HepG2 (cell line): ENCODE data around the gene NRAS. TPM values are rescaled to one million over a fixed set of nuclear protein-coding genes. Genes with fewer than 3 reads are reported as not detected.

Source experiments
- ATAC-seq: fragments of 200-7000 bp; cut with Tn5 transposase; 3 replicates; pipeline ENCODE4 v1.9.1; 2020; ENCODE audit warnings: mild to moderate bottlenecking, moderate library complexity
- BruUV-seq: library from RNA; stranded (reverse); fragments of 400-500 nt; replicated peaks from 2 replicates; lab custom pipeline; 2021; lab: Mats Ljungman, UMichigan
- CTCF ChIA-PET: fragments of 300-600 bp; formaldehyde crosslinking; extraction: SDS; loops from one replicate; lab custom pipeline; 2021; ENCODE audit warnings: low total read pairs, inconsistent platforms, low intra/inter-chr PET ratio; lab: Yijun Ruan, JAX
- POLR2A ChIA-PET: fragments of 350-600 bp; sonication (Branson Sonifier 250); formaldehyde crosslinking; loops from one replicate; lab custom pipeline; 2020; ENCODE audit warnings: antibody characterized with exemption, inconsistent platforms; lab: Yijun Ruan, JAX
- DNase-seq: peaks from one replicate; pipeline ENCODE4 v3.0.0-alpha.2; 2015; ENCODE audit warnings: low spot score
- FAIRE-seq: peaks from 3 replicates; lab custom pipeline; 2011; peaks lifted over from hg19 to GRCh38; lab: Jason Lieb, UNC
- H2AFZ ChIP-seq: one replicate; pipeline ENCODE4 v1.6.1; 2011; ENCODE audit warnings: low read length, inconsistent platforms
- H3K27ac ChIP-seq: fragments of 300-600 bp; 3 replicates; pipeline ENCODE4 v1.8.0; 2011; ENCODE audit warnings: mixed run types, mild to moderate bottlenecking, mixed read lengths, low read length, inconsistent platforms; ENCODE audit not compliant: insufficient read depth; ENCODE audit errors: extremely low read length
- H3K27me3 ChIP-seq, 2 experiments: fragments of 200-600 bp in 1 of 2; 2 replicates in 1 of 2; 3 replicates in 1 of 2; pipeline versions ENCODE4 v1.6.0 to v1.8.0; 2011; ENCODE audit warnings: low read length in 2 of 2, mild to moderate bottlenecking in 2 of 2, moderate library complexity in 2 of 2, inconsistent platforms in 1 of 2; ENCODE audit not compliant: insufficient read depth in 2 of 2, control insufficient read depth in 1 of 2
- H3K36me3 ChIP-seq, 2 experiments: fragments of 200-600 bp in 1 of 2; replicated peaks in 1 of 2; 2 replicates in 1 of 2; 3 replicates in 1 of 2; pipeline versions ENCODE4 v1.5.1 to v1.8.0; 2011; ENCODE audit warnings: low read length in 2 of 2, inconsistent platforms in 1 of 2; ENCODE audit not compliant: insufficient read depth in 2 of 2, control insufficient read depth in 1 of 2
- H3K4me1 ChIP-seq: 2 replicates; pipeline ENCODE4 v1.5.1; 2012; ENCODE audit warnings: low read length, inconsistent platforms; ENCODE audit not compliant: insufficient read depth
- H3K4me2 ChIP-seq: 2 replicates; pipeline ENCODE4 v1.6.0; 2011; ENCODE audit warnings: low read depth, low read length, inconsistent platforms
- H3K4me3 ChIP-seq, 3 experiments: fragments of 200-600 bp in 1 of 3; sonication (generic), shearing (Covaris generic) in 1 of 3; replicated peaks in 1 of 3; 2 replicates each; pipeline ENCODE4 v1.5.1; 2011 to 2016; ENCODE audit warnings: low read length in 3 of 3, inconsistent platforms in 2 of 3, low read depth in 2 of 3, mild to moderate bottlenecking in 2 of 3, control low read depth in 1 of 3, mixed read lengths in 1 of 3; ENCODE audit not compliant: insufficient read depth in 1 of 3
- H3K79me2 ChIP-seq: one replicate; pipeline ENCODE4 v1.6.1; 2011; ENCODE audit warnings: low read length, inconsistent platforms; ENCODE audit not compliant: insufficient read depth
- H3K9ac ChIP-seq: 2 replicates; pipeline ENCODE4 v1.6.0; 2011; ENCODE audit warnings: mild to moderate bottlenecking, low read depth, low read length, inconsistent platforms; ENCODE audit not compliant: insufficient read depth
- H3K9me3 ChIP-seq: 2 replicates; pipeline ENCODE4 v1.5.1; 2012; ENCODE audit warnings: mild to moderate bottlenecking, low read length
- H4K20me1 ChIP-seq: 2 replicates; pipeline ENCODE4 v1.6.0; 2011; ENCODE audit warnings: inconsistent platforms, mild to moderate bottlenecking, low read length, moderate library complexity; ENCODE audit not compliant: insufficient read depth
- FOXA3 ChIP-seq: IDR thresholded peaks from 2 replicates; pipeline ENCODE4 v1.6.1; 2016; ENCODE audit warnings: missing genetic modification reagents, missing compliant biosample characterization
- FOXK1 ChIP-seq: sonication (generic); formaldehyde crosslinking; IDR thresholded peaks from 2 replicates; pipeline ENCODE4 v1.4.0; 2020; ENCODE audit warnings: low read depth, missing genetic modification reagents, borderline replicate concordance
- HOXD1 ChIP-seq: sonication (generic); formaldehyde crosslinking; IDR thresholded peaks from 2 replicates; pipeline ENCODE4 v1.5.0; 2020; ENCODE audit warnings: missing genetic modification reagents
- MED13 ChIP-seq: sonication (generic); formaldehyde crosslinking; IDR thresholded peaks from 2 replicates; pipeline ENCODE4 v1.5.0; 2020; ENCODE audit warnings: missing genetic modification reagents
- MEIS1 ChIP-seq: sonication (generic); formaldehyde crosslinking; IDR thresholded peaks from 2 replicates; pipeline ENCODE4 v1.9.0; 2021; ENCODE audit warnings: mild to moderate bottlenecking, missing genetic modification reagents, moderate library complexity, borderline replicate concordance
- NONO ChIP-seq, 2 experiments: fragments of 450-650 bp in 1 of 2; sonication (generic) in 1 of 2; formaldehyde crosslinking in 1 of 2; IDR thresholded peaks in 1 of 2; conservative IDR thresholded peaks in 1 of 2; 2 replicates each; pipeline versions ENCODE4 v1.6.1 to v1.8.0; 2017 to 2022; ENCODE audit warnings: mild to moderate bottlenecking in 1 of 2, missing genetic modification reagents in 1 of 2, moderate library complexity in 1 of 2
- PLRG1 ChIP-seq: fragments of 450-650 bp; conservative IDR thresholded peaks from 2 replicates; pipeline ENCODE4 v1.6.1; 2016
- TEAD3 ChIP-seq: optimal IDR thresholded peaks from 2 replicates; pipeline ENCODE3; 2016; ENCODE audit warnings: borderline replicate concordance
- U2AF2 ChIP-seq: fragments of 200-400 bp; formaldehyde crosslinking; IDR thresholded peaks from 2 replicates; pipeline ENCODE4 v1.6.1; 2017; ENCODE audit warnings: low read depth, mild to moderate bottlenecking, low read length
- XRCC5 ChIP-seq: fragments of 200-400 bp; formaldehyde crosslinking; optimal IDR thresholded peaks from 2 replicates; pipeline ENCODE3; 2017; ENCODE audit warnings: mild to moderate bottlenecking, low read length
- ZBTB3 ChIP-seq: sonication (generic); formaldehyde crosslinking; IDR thresholded peaks from 2 replicates; pipeline ENCODE4 v1.4.0; 2020; ENCODE audit warnings: low read depth, mild to moderate bottlenecking, moderate library complexity, missing genetic modification reagents, borderline replicate concordance
- ZBTB40 ChIP-seq, 2 experiments: fragments of 450-650 bp in 1 of 2; sonication (generic) in 1 of 2; formaldehyde crosslinking in 1 of 2; IDR thresholded peaks; 2 replicates each; pipeline versions ENCODE4 v1.6.1 to v1.8.0; 2016 to 2022; ENCODE audit warnings: antibody characterized with exemption in 1 of 2, mild to moderate bottlenecking in 1 of 2, missing genetic modification reagents in 1 of 2
- ZNF331 ChIP-seq: sonication (generic); formaldehyde crosslinking; IDR thresholded peaks from 2 replicates; pipeline ENCODE4 v1.4.0; 2020; ENCODE audit warnings: missing genetic modification reagents
- WGBS: methylation state at CpG from one replicate; pipeline ENCODE4 v1.1.6; 2017; ENCODE audit warnings: low lambda C conversion rate; 5-methylcytosine and 5-hydroxymethylcytosine counted together
- in situ Hi-C: cut with HindIII; loops from 2 replicates; pipeline ENCODE4 v1.10.0; 2017; ENCODE audit warnings: low pct_unique_long_range_greater_than_20kb; ENCODE audit not compliant: extremely low pct_ligation_motif_present
- intact Hi-C: fragments of 100-400 bp; cut with micrococcal nuclease; formaldehyde crosslinking; loops from one replicate; pipeline ENCODE4 v1.10.0; 2022; ENCODE audit not compliant: unreplicated experiment
- polyA plus RNA-seq, 8 experiments: library from polyadenylated mRNA; depleted of rRNA in 3 of 8; stranded (reverse) in 7 of 8; unstranded in 1 of 8; fragments of >200 nt; fragmentation: Illumina TruSeq in 4 of 8; extraction: Trizol in 4 of 8; gene quantifications; 2 replicates each; pipeline versions ENCODE4 v1.2.1 to v1.2.3, GENCODE V29; 2011 to 2016; ENCODE audit warnings: low read depth in 4 of 8, missing spikeins in 1 of 8, mixed read lengths in 1 of 8; ENCODE audit not compliant: insufficient read depth in 1 of 8
- total RNA-seq, 5 experiments: library from RNA; depleted of rRNA; stranded (reverse); fragments of >200 nt; fragmentation: Illumina TruSeq; extraction: Trizol; gene quantifications; 2 replicates each; pipeline ENCODE4 v1.2.3, GENCODE V29; 2016; ENCODE audit warnings: low read depth in 1 of 5
- TF ChIP-seq, protein P1 (sequence below): sonication (generic); formaldehyde crosslinking; IDR thresholded peaks from 2 replicates; pipeline ENCODE4 v1.4.0; 2020; ENCODE audit warnings: mild to moderate bottlenecking, missing genetic modification reagents
- TF ChIP-seq, protein P2 (sequence below): sonication (generic); formaldehyde crosslinking; IDR thresholded peaks from 2 replicates; pipeline ENCODE4 v1.4.0; 2020; ENCODE audit warnings: missing genetic modification reagents; ENCODE audit errors: not compliant biosample characterization

NRAS gene
- total and polyA plus RNA-seq, 2 of the 13 experiments (the other 11 are each of a cell fraction or from before 2014, with no cell fraction given) = 38.6 to 58.8 TPM

GRCh38 chr1:114729782-114730181 is 13.2 kb upstream of the NRAS start:
- in situ Hi-C loops = no loop called here
- CTCF ChIA-PET = no interaction called here
- DNase-seq (no peak), ATAC-seq (no peak), FAIRE-seq (no peak)
- Histone ChIP-seq H2AFZ (no peak overlapping the region), H3K27ac (no peak overlapping the region), H3K4me2 (no peak overlapping the region), H3K4me3 (no peak overlapping the region), H3K36me3 (peaks cover 18 to 95% of the 10 kb centered on the region in 2 experiments), H3K27me3 (no peaks in the 10 kb centered on the region), H3K79me2 (no peaks in the 10 kb centered on the region), H3K4me1 (no peaks in the 10 kb centered on the region), H3K9ac (no peak overlapping the region), H3K9me3 (no peaks in the 10 kb centered on the region), H4K20me1 (no peaks in the 10 kb centered on the region; the same call in 1 of the 2 replicates)
- 100% methylated on average over 1 of the region's 1 CpG for WGBS
- TF ChIP-seq FOXK1 (CRISPR knock-in tag) = no peak
- no peak for TF ChIP-seq ZNF331 (CRISPR knock-in tag)
- TF ChIP-seq HOXD1 (CRISPR knock-in tag) = no peak
- no peak for TF ChIP-seq U2AF2
- no peak for TF ChIP-seq ZBTB3 (CRISPR knock-in tag)
- no peak for TF ChIP-seq MEIS1
- no peak for TF ChIP-seq NONO (IDR thresholded peaks at IDR 0.05)
- no peak for TF ChIP-seq NONO (CRISPR knock-in tag; conservative IDR thresholded peaks at IDR 0.05)
- no peak for TF ChIP-seq MED13 (CRISPR knock-in tag)
- TF ChIP-seq ZBTB40 (IDR thresholded peaks at IDR 0.05) = no peak
- TF ChIP-seq ZBTB40 (CRISPR knock-in tag; IDR thresholded peaks at IDR 0.05) = no peak
- no peak for TF ChIP-seq XRCC5
- TF ChIP-seq FOXA3 (CRISPR knock-in tag) = no peak
- TF ChIP-seq, protein P1, sequence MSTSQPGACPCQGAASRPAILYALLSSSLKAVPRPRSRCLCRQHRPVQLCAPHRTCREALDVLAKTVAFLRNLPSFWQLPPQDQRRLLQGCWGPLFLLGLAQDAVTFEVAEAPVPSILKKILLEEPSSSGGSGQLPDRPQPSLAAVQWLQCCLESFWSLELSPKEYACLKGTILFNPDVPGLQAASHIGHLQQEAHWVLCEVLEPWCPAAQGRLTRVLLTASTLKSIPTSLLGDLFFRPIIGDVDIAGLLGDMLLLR (CRISPR knock-in tag) = no peak
- no peak for TF ChIP-seq PLRG1
- TF ChIP-seq, protein P2, sequence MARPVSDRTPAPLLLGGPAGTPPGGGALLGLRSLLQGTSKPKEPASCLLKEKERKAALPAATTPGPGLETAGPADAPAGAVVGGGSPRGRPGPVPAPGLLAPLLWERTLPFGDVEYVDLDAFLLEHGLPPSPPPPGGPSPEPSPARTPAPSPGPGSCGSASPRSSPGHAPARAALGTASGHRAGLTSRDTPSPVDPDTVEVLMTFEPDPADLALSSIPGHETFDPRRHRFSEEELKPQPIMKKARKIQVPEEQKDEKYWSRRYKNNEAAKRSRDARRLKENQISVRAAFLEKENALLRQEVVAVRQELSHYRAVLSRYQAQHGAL (CRISPR knock-in tag) = no peak
- no peak for TF ChIP-seq TEAD3 (CRISPR knock-in tag)
- POLR2A ChIA-PET = no interaction called here
- BruUV-seq = no TSS peak
- intact Hi-C loops = no loop called here
